ENCODE results near the gene FAM117A.
"Not testable (repeated sequence)": the region's sequence is repeated elsewhere in the genome, so short reads cannot be mapped to it uniquely, and the experiment has no call there.

FAM117A gene

GRCh38 chr17:49741009-49741691, 22.8 kb downstream of the FAM117A start:
- DNase-seq (ENCODE audit: low read depth, low spot score): no peak

- no peak for DNase-seq (ENCODE audit: low read depth, low spot score)
Observed at GRCh38 chr17:49739641-49740271, 24.2 kb downstream of the FAM117A start.

GRCh38 chr17:49738456-49739163, 25.3 kb downstream of the FAM117A start:
- no peak for DNase-seq (ENCODE audit: low read depth, low spot score)

GRCh38 chr17:49734515-49735490, 29.1 kb downstream of the FAM117A start:
- no peak for DNase-seq (ENCODE audit: low read depth, low spot score)

GRCh38 chr17:49731435-49731831, 32.5 kb downstream of the FAM117A start:
- DNase-seq (ENCODE audit: low read depth, low spot score): no peak

- no peak for DNase-seq (ENCODE audit: low read depth, low spot score)
Observed at GRCh38 chr17:49730785-49731434, 33.0 kb downstream of the FAM117A start.

- DNase-seq (ENCODE audit: low read depth, low spot score): no peak
Observed at GRCh38 chr17:49730078-49730784, 33.7 kb downstream of the FAM117A start.

- no peak for DNase-seq (ENCODE audit: low read depth, low spot score)
Observed at GRCh38 chr17:49729069-49729468, 34.9 kb downstream of the FAM117A start.

GRCh38 chr17:49728425-49728824, 35.5 kb downstream of the FAM117A start:
- DNase-seq (ENCODE audit: low read depth, low spot score): no peak

GRCh38 chr17:49727380-49727779, 36.6 kb downstream of the FAM117A start:
- no peak for DNase-seq (ENCODE audit: low read depth, low spot score)

- DNase-seq (ENCODE audit: low read depth, low spot score): no peak
Observed at GRCh38 chr17:49725452-49726130, 38.3 kb downstream of the FAM117A start.

GRCh38 chr17:49724552-49724951, 39.4 kb downstream of the FAM117A start:
- DNase-seq (ENCODE audit: low read depth, low spot score): not testable (repeated sequence)

GRCh38 chr17:49723423-49723822, 40.5 kb downstream of the FAM117A start:
- DNase-seq (ENCODE audit: low read depth, low spot score): no peak

GRCh38 chr17:49722066-49722465, 41.9 kb downstream of the FAM117A start:
- no peak for DNase-seq (ENCODE audit: low read depth, low spot score)

- no peak for DNase-seq (ENCODE audit: low read depth, low spot score)
Observed at GRCh38 chr17:49717371-49717861, 46.5 kb downstream of the FAM117A start.

- no peak for DNase-seq (ENCODE audit: low read depth, low spot score)
Observed at GRCh38 chr17:49716668-49717364, 47.1 kb downstream of the FAM117A start.

GRCh38 chr17:49715717-49716279, 48.1 kb downstream of the FAM117A start:
- DNase-seq (ENCODE audit: low read depth, low spot score): no peak

GRCh38 chr17:49715216-49715615, 48.7 kb downstream of the FAM117A start:
- no peak for DNase-seq (ENCODE audit: low read depth, low spot score)

Data from iPS DF 19.7 (cell line).